ENCODE measurements around the gene CRELD1. TPM values are rescaled to one million over a fixed set of nuclear protein-coding genes. Genes with fewer than 3 reads are reported as not detected.

Gene CRELD1
- polyA plus RNA-seq, 3 donors: 16.1 to 23.4 (median 19.2) TPM

DNA sequence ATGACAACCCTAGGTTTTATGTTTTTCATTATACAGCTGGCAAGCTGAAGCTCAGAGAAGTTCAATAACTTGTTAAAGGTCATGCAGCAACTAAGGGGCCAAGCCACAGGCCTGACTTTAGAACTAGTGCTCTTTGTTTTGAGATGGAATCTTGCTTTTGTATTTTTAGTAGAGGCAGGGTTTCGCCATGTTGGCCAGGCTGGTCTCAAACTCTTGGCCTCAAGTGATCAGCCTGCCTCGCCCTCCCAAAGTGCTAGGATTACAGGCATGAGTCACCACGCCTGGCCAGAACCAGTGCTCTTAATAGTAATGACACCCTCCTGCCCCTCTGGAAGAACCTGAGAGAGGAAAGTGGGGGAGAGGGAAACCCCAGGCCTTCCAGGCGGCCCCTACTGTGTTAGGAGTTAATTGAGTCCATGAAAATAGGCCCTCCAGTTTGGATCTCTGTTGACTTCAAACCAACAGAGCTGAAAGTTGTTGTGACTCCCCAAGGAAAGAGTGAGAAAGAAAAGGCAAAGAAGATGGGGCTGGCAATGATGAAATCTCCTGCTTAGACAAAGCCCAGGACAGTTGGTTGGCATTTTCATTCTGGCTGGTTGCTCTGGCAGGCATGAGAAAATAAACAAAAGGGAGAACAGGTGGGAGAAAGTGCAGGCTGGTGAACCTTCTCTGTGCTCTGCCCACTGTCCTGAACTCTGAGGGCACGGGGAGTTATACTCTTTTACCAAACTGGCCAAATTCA is 22.1 kb downstream of the CRELD1 start:
- H3K27ac ChIP-seq (ENCODE audit: low read depth in 1 of 2, low read length in 2 of 2): no peak overlapping the region
- H3K9me3 Mint-ChIP-seq: no peaks in the 10 kb centered on the region
- peaks cover 2 to 8% of the 10 kb centered on the region in 2 donors for H3K27me3 ChIP-seq (ENCODE audit: control insufficient read depth in 2 of 2, insufficient read depth in 2 of 2, low read length in 2 of 2)
- H3K9me3 ChIP-seq (replicated peaks in 1 of 2; ENCODE audit: control insufficient read depth in 1 of 2, insufficient read depth in 1 of 2, low read length in 2 of 2): no peaks in the 10 kb centered on the region
- H2AFZ ChIP-seq (ENCODE audit: insufficient read depth, low read depth, low read length, poor library complexity, severe bottlenecking): no peak overlapping the region
- H3K4me1 ChIP-seq (ENCODE audit: control insufficient read depth in 1 of 2, insufficient read depth in 2 of 2, low read length in 2 of 2): peaks cover 10 to 14% of the 10 kb centered on the region in 2 donors
- H3K4me3 Mint-ChIP-seq: no peak overlapping the region
- H3K4me2 ChIP-seq (replicated peaks; ENCODE audit: extremely low read depth, low read length, poor library complexity, severe bottlenecking): no peak overlapping the region
- peaks cover 18% of the 10 kb centered on the region for H3K4me1 Mint-ChIP-seq
- H3K79me2 ChIP-seq (ENCODE audit: insufficient read depth, low read length): no peaks in the 10 kb centered on the region
- no peak overlapping the region for H3K9ac ChIP-seq (ENCODE audit: insufficient read depth, low read length, poor library complexity, severe bottlenecking)
- intact Hi-C loops (cut with micrococcal nuclease): no loop called here
- no peak overlapping the region for H3K4me3 ChIP-seq (replicated peaks in 1 of 3; ENCODE audit: low read depth in 2 of 3, low read length in 3 of 3)
- H4K20me1 ChIP-seq (ENCODE audit: insufficient read depth, low read length): no peaks in the 10 kb centered on the region
- TF ChIP-seq, protein P1, sequence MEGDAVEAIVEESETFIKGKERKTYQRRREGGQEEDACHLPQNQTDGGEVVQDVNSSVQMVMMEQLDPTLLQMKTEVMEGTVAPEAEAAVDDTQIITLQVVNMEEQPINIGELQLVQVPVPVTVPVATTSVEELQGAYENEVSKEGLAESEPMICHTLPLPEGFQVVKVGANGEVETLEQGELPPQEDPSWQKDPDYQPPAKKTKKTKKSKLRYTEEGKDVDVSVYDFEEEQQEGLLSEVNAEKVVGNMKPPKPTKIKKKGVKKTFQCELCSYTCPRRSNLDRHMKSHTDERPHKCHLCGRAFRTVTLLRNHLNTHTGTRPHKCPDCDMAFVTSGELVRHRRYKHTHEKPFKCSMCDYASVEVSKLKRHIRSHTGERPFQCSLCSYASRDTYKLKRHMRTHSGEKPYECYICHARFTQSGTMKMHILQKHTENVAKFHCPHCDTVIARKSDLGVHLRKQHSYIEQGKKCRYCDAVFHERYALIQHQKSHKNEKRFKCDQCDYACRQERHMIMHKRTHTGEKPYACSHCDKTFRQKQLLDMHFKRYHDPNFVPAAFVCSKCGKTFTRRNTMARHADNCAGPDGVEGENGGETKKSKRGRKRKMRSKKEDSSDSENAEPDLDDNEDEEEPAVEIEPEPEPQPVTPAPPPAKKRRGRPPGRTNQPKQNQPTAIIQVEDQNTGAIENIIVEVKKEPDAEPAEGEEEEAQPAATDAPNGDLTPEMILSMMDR (IDR thresholded peaks at IDR 0.05): no peak
- peaks cover 0 to 1% of the 10 kb centered on the region in 2 donors for H3K36me3 ChIP-seq (replicated peaks in 1 of 2; ENCODE audit: control insufficient read depth in 1 of 2, insufficient read depth in 2 of 2, low read length in 2 of 2)
- peaks cover 2% of the 10 kb centered on the region in 2 donors for H3K36me3 Mint-ChIP-seq
- no CpG with 5 or more reads among the region's 5 CpGs for WGBS (ENCODE audit: insufficient coverage)
- H3K27ac Mint-ChIP-seq: peak overlapping the region in 2 of 7 donors; percentile 21 to 48
- DNase-seq: no peak
- H3K27me3 Mint-ChIP-seq (ENCODE audit: low read depth in 3 of 3): peaks cover 10 to 22% (median 13%) of the 10 kb centered on the region in 3 donors

DNA sequence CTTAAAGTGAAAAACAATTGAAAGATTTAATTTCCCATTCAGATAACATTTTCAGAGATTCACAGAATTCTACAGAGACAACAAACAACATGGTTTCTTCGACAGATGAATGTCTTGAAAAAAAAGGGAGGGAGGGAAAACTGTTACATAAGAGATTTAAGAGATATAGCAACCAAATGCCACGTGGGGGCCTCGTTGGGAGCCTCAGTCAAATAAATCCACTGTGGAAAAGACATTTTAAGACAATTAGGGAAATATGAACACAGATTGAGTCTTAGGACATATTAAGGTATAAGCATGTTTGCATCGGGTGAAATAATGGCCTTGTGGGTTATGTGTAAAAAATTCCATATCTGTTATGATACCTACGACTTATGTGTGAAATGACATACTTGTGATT is 23.6 kb downstream of the CRELD1 start:
- Histone ChIP-seq H3K27ac (ENCODE audit: low read depth in 1 of 2, low read length in 2 of 2) (no peak overlapping the region), H3K4me1 (ENCODE audit: control insufficient read depth in 1 of 2, insufficient read depth in 2 of 2, low read length in 2 of 2) (peaks cover 3% of the 10 kb centered on the region in 2 donors), H3K9me3 (replicated peaks in 1 of 2; ENCODE audit: control insufficient read depth in 1 of 2, insufficient read depth in 1 of 2, low read length in 2 of 2) (no peaks in the 10 kb centered on the region), H3K4me2 (replicated peaks; ENCODE audit: extremely low read depth, low read length, poor library complexity, severe bottlenecking) (no peak overlapping the region), H2AFZ (ENCODE audit: insufficient read depth, low read depth, low read length, poor library complexity, severe bottlenecking) (no peak overlapping the region), H3K4me3 (replicated peaks in 1 of 3; ENCODE audit: low read depth in 2 of 3, low read length in 3 of 3) (no peak overlapping the region), H3K36me3 (replicated peaks in 1 of 2; ENCODE audit: control insufficient read depth in 1 of 2, insufficient read depth in 2 of 2, low read length in 2 of 2) (peaks cover 4 to 16% of the 10 kb centered on the region in 2 donors), H3K79me2 (ENCODE audit: insufficient read depth, low read length) (no peaks in the 10 kb centered on the region), H4K20me1 (ENCODE audit: insufficient read depth, low read length) (no peaks in the 10 kb centered on the region), H3K27me3 (ENCODE audit: control insufficient read depth in 2 of 2, insufficient read depth in 2 of 2, low read length in 2 of 2) (no peaks in the 10 kb centered on the region), H3K9ac (ENCODE audit: insufficient read depth, low read length, poor library complexity, severe bottlenecking) (no peak overlapping the region)
- no peaks in the 10 kb centered on the region for H3K9me3 Mint-ChIP-seq
- no peak overlapping the region for H3K4me3 Mint-ChIP-seq
- intact Hi-C loops (cut with micrococcal nuclease): no loop called here
- H3K36me3 Mint-ChIP-seq: peaks cover 9 to 15% of the 10 kb centered on the region in 2 donors
- TF ChIP-seq, protein P1 (IDR thresholded peaks at IDR 0.05): peak; percentile 18
- 0% methylated on average over 1 of the region's 5 CpGs for WGBS (ENCODE audit: insufficient coverage)
- H3K27me3 Mint-ChIP-seq (ENCODE audit: low read depth in 3 of 3): peaks cover 2 to 9% (median 8%) of the 10 kb centered on the region in 3 donors
- peaks cover 8% of the 10 kb centered on the region for H3K4me1 Mint-ChIP-seq
- H3K27ac Mint-ChIP-seq: peak overlapping the region in 1 of 7 donors; percentile 15
- DNase-seq: no peak
